ENCODE data around the gene RPS6KL1.

- TF ChIP-seq, protein P1, sequence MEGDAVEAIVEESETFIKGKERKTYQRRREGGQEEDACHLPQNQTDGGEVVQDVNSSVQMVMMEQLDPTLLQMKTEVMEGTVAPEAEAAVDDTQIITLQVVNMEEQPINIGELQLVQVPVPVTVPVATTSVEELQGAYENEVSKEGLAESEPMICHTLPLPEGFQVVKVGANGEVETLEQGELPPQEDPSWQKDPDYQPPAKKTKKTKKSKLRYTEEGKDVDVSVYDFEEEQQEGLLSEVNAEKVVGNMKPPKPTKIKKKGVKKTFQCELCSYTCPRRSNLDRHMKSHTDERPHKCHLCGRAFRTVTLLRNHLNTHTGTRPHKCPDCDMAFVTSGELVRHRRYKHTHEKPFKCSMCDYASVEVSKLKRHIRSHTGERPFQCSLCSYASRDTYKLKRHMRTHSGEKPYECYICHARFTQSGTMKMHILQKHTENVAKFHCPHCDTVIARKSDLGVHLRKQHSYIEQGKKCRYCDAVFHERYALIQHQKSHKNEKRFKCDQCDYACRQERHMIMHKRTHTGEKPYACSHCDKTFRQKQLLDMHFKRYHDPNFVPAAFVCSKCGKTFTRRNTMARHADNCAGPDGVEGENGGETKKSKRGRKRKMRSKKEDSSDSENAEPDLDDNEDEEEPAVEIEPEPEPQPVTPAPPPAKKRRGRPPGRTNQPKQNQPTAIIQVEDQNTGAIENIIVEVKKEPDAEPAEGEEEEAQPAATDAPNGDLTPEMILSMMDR (conservative IDR thresholded peaks at IDR 0.05): no peak
- TF ChIP-seq EZH2 (IDR thresholded peaks at IDR 0.05; ENCODE audit: low read depth): no peak
Observed at GRCh38 chr14:74950795-74951442, 27.9 kb upstream of the RPS6KL1 start.

All from PC-9 (cell line).